Measurements from ENCODE around the gene PHYHD1.
A peak's percentile ranks its signal among the peaks of the same experiment; 100 is the strongest.

Gene PHYHD1

DNA sequence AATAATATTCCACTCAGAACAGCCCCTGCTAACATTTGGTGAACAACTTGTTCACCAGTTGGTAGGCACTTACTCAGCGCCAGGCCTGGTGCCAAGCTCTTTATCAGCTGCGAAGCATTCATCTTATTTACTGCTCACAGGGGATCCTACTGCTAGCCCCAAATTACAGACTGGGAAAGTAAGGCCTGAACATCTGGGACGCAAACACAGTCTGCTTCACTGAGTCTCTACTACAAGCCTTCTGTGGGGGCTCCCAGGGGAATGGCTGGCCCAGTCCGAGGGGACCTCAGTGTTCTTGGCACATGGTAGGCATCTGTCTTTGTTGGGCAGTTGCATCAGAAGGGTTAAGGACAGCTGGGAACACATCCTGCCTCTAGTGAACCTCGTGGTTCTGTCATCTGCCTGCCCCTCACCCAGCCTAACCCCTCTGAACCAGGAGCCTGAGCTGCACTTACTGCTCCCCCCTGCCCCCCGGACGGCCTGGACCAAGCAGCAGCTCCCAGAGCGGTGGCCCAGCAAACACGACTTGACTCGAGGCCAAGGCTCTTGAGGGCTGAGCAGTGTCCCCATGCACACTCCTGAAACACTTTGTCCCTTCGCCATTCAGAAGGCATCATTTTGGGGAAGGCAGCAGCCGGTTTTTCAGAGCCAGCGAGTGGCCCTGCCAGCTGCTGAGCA is at the start of gene PHYHD1:
PHYHD1 (plus strand) TSS at position 602 of the 678 bp plus-strand sequence. CDS start 1,342 bp downstream, outside the sequence.
- peak; percentile 74 for DNase-seq (ENCODE audit: low spot score)

DNA sequence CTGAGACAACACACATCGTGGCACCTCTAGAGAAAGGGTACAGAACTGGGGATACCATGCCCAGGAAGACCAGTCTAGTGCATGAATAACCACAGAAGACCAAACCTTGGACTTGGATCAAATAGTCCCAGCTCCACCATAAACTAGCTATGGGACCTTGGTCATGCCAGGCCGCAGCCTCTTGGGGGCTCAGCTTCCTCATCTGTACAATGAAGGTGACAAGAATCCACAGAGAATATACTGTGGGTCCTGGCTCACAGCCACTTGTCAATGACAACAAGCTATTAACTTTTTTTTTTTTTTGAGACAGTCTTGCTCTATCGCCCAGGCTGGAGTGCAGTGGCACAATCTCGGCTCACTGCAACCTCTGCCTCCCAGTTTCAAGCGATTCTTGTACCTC is 42.9 kb upstream of the PHYHD1 start:
- no peak for DNase-seq (ENCODE audit: low spot score)

DNA sequence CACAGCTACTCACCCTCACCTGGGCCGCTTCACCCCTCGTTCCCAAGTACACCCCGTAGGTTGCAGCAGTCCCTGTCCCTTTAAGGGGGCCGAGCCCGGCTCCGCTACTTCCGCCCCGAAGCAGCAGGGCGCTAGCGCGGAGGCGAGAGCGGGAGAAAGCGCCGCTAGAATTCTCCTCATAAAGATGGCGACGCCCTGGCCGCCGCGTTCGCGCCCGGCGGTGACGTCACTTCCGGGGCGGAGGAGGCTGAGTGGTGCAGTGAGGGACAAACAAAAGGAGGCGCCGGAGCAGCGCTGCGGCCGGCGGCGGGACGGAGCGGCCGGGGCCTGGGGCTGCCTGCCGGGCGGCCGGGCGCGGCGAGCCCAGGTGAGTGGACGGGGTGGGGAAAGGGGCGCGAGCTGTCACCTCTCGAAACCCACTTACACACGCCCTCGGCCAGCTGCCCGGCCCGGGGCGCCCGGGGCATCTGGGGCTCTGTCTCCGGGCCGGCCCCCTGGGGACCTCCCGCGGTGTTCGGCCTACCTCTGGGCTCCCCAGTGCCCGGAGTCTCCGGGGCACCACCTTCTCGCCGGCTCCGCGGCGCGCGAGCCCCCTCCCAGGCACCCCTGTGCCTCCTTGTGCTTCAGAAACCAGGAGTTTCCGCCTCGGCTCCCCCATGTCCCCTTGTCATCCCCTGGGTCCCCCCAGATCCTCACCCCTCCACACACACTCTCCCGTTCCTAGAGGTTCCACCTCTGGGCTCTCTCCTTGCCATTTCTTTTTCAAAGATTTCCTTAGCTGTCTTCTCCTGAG is 38.7 kb upstream of the PHYHD1 start, which contains the start of the genes KYAT1 and LRRC8A:
KYAT1 (minus strand) TSS at position 67 of the 793 bp plus-strand sequence. CDS start 36,545 bp downstream, outside the sequence.
LRRC8A (plus strand) TSS at position 250 of the 793 bp plus-strand sequence. CDS start 25,032 bp downstream, outside the sequence.
- peak; percentile 97 for DNase-seq (ENCODE audit: low spot score)

DNA sequence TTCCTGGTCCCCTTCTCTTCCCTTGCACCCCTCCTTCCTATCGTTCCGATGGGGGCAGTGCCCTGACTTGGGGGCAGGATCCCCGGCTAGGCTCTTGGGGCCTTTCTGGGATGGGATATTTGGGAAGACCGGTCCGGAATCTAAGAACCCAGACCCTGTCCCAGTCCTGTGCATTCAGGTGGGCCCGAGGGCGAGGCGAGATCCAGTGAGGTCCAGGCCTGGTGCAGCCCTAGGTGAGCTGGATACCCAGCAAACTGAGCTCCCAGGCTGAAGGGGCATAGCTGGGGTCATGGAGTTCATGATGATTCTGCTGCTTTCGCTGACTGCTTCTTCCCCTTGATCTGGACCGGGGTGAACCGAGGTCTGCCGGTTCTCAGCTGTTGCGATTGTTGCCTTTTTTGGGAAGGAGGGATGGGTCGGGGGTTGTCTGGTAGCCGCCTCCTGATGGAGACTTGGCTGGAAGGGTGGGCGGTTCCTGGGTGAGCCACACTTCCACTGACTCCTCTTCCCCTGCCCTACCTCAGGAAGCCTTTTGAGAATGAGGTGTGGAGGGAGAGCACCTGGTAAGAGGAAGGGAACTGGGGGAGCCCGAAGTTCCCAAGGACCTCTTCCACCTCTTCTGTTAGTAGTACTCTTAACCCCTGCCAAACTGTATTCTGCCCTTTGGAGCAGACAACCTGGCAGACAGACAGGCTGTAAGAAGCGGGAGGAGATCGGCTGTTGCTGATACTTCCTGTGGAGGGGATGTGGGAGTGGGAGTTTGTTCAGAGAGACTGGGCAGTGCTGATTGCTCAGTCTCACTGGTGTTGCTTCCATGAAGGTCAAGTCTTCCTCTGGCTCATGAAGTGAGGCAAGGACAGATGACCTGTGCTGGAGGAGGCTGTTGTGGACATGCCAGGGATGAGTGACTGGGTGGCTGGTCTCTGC is 37.8 kb upstream of the PHYHD1 start:
- no peak for DNase-seq (ENCODE audit: low spot score)

DNA sequence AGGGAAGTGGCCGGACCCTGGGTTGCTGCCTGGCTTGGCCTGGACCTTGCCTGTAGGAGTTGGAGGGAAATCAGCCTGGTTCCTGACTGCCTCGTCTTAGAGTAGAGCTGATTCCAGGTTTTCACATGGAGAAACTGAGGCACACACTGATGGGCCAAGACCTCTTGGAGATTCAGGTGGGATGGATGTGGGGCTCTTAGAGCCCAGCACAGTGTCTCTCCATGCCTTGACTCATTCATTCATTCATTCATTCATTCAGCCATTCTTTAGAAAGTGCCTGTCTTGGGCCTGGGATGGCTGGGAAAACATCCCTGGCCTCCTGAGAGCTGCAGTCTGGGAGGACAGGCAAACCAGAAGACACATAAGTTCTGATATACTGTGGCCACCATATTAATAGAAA is 36.6 kb upstream of the PHYHD1 start:
- no peak for DNase-seq (ENCODE audit: low spot score)

DNA sequence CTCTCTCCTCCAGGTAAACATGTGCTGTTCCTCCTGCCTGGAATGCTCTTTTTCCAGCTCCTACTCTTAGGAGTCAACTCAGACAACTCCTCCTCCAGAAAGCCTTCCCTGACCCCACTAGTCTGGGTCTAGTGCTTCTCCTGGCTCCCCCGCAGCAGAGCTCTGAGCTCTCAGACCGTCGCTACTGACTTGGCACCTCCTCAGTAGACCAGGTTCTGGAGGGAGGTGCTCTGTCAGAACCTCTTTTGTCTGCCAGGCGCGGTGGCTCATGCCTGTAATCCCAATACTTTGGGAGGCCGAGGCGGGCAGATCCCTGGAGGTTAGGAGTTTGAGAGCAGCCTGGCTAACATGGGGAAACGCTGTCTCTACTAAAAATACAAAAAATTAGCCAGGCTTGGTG is 35.4 kb upstream of the PHYHD1 start:
- DNase-seq (ENCODE audit: low spot score) = no peak

DNA sequence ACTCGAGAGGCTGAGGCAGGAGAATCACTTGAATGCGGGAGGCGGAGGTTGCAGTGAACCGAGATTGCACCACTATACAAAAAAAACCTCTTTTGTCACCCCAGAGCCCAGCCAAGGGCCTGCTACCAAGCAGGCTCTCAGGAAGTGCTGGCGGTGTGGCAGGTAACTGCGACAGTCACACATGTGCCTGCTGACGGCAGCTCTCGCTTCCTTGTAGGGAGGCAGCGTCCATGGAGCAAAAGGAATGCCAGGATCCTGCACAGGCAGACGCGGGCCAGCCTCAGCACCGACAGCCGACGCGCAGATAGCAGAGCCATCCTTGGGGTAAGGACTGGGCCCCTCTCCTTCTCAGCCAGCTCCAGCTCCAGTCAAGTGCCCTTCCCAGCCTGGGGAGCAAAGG is 35.0 kb upstream of the PHYHD1 start:
- no peak for DNase-seq (ENCODE audit: low spot score)

DNA sequence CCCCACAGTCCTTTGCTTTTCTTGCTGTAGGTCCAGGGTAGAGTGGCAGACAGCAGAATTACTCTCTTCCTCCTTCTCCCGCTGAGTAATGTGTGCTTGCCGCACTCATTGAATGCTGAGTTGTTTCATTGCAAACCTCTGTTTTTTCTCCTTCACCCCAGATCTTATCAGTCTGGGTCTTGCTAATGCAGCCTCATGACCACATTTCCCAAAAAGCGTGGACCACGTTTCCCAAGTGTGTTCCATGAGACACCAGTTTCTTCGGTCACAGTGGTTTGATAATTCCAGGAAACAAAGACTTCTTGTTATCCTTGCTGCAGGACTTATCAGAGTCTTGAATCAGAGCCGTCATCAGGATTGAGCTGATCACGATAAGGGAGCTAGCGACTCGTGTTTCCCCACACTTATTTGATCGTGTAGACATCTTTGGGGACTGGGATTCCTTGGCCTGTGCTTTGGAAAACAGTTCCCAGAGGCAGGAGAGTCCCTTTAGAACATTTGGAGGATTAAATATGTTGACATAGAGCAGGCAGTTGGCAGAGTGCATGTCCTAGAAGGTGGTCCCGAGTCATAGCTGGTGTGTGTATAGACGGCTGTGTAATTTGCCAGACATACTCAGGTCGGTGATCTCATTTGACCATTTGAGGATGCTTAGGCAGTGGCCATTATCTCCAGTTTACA is 34.4 kb upstream of the PHYHD1 start:
- no peak for DNase-seq (ENCODE audit: low spot score)

DNA sequence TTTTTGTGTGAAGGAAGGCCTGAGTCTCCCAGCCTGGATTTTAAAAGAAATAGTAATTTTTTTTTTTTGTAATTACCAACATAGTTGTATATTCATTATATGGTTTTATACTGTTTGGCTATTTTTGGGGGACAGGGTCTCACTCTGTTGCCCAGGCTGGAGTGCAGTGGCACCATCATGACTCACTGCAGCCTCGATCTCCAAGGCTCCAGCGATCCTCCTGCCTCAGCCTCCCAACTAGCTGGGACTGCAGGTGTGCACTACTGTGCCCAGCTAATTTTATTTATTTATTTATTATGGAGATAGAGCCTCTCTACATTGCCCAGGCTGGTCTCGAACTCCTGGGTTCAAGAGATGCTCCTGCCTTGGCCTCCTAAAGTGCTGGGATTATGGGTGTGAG is 33.7 kb upstream of the PHYHD1 start:
- DNase-seq (ENCODE audit: low spot score) = no peak

DNA sequence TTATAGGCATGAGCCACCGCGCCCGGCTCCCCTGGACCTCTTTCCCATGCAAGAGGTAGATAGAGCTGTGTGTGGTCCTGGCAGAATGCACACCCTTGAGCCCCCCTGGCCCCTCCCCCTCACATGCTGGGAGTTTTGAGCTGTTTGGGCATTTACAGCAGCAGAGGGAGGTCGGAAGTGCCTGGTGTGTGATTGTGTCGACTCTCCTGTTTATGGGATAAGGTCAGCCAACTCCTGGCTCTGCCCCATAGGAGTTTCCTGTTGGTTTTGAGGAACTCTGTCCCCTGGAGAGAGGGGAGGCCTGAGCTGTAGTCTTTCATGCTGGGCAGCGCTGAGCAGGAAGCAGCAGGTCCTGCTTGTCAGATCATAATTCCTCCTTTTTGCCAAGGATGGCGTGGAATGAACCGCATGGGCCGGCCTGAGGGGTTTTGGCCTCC is 32.9 kb upstream of the PHYHD1 start:
- DNase-seq (ENCODE audit: low spot score) = no peak

DNA sequence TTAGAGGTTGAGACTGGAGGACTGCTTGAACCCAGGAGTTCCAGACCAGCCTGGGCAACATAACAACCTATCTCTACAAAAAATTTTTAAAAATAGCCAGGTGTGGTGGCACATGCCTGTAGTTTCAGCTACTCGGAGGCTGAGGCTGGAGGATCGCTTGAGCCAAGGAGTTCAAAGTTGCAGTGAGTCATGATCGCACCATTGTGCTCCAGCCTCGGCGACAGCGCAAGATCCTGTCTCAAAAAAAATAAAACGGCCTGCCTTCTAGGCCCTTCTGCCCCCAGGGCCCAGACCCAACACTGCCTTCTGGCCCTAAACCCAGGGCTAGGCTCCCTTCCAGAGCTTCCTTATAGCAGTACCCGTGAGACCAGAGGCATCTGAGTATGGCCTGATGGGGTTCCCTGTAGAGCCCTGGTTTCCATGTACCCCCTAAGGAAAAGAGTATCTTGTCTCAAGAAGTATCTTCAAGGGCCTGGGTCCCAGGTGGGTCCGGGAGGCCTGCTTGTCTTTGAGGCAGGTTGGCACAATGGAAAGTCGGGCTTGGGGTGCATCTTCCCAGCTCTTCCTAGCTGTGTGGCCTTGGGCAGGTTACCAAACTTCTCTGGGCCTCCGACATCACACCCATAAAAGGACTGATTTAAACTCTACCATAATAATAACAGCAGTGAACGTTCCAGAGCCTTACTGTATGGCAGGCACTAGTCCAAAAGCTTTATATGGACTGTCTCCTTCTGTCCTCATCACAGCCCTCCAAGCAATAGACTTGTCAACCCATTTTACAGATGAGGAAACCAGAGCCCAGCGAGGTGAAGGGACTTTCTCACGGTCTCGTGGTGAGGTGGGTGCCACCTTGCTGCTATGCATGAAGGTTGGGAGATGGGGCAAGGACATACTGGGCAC is 29.2 kb upstream of the PHYHD1 start:
- DNase-seq (ENCODE audit: low spot score) = no peak

DNA sequence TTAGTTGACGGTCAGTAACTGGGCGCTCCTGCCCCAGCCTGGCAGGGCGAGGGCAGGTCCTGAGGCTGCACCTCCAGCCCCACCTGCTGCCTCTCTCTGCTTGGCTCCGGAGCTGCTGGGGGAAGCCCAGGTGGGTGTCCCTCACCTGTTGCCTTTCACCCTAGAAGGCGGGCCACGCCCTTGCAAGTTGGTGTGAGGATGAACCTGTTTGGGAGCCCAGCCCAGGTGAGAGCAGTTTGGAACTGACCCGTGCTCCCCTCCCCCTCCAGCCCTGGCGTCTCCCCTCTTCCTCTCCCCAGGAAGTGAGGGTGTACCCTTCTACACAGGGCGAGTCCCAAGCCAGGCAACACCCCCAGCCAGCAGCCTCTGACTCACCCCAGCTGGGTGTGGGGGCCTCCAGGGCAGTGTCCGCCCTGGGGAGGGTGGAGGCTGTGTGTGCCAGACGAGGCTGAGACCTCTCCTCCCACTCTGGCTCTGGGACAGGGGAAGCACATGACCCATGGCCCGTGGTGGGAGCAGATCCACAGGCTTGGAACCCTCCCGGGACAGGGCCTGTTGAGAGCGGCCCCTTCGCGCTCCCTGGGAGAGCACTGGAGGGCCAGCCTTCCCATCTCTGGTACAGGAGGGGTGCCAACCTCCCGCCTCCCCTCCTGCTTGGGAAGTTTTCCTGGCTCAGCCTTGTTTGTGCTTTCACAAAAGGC is 28.4 kb upstream of the PHYHD1 start:
- peak; percentile 90 for DNase-seq (ENCODE audit: low spot score)

DNA sequence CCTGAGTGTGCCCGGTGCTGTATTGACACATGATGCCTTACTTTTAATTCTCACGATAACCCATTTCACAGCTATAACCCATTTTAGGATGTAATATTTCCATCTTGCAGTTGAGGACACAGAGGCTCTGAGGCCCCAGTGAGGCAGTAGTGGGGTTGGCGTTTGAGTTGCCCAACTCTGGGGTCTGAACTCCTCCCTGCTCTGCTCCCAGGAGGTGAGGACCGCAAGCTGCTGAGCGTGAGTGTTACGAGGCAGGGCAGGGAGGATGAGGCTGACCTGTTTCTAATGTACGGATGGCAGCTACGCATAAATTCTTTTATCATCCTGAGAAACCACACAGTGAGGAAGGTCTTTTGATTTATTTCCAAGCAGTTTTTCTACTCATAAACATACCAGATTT is 27.4 kb upstream of the PHYHD1 start:
- no peak for DNase-seq (ENCODE audit: low spot score)

DNA sequence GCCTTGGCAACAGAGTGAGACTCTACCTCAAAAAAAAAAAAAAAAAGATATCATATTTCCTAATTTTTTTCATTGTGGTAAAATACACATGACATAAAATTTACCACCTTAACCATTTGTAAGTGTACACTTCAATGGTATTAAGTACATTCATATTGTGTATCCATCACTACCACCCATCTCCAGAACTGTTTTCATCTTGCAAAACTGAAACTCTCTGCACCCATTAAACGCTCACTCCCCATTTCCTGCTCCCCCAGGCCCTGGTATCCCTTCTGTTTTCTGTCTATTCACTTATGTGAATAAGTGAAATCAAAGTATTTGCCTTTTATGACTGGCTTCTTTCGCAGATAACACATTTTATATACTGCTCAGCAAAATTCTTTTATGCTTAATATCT is 26.0 kb upstream of the PHYHD1 start:
- no peak for DNase-seq (ENCODE audit: low spot score)

DNA sequence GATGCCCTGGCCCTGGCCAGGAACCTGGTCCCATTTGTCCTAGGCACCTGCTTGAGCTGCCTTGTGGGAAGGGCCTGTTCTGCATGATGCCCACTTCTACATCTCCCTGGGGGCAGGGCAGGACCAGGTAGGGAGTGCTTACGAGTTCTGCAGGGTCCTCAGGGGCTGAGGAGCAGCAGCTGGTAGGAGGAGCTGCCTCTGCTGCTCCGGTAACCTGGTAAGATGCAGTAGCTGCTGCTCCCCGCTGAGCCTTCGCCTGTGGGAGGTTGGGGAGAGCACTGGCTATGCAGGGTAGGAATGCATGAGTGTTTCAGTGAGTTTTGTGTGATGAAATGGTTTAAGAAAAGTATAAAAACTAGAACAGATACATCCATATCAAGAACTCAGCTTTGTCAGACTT is 25.2 kb upstream of the PHYHD1 start:
- DNase-seq (ENCODE audit: low spot score) = no peak

DNA sequence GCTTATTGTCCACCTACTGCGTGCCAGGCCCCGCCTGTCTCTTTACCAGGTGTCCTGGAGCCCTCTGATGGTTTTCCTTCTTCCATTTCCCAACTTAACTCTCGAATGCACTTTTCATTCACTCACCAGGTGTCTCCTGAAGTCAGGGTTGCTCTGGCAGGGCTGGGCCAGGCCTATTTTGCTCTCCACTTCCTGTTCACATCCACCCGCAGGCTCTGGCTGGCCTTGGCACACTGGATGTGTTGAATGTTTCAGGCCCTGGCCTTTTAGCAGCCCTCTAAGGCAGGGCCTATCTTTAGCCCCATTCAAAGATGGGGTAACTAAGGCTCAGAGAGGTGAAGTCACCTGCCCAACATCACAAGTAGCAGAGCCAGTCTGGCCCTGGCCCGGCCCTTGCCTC is 22.4 kb upstream of the PHYHD1 start:
- DNase-seq (ENCODE audit: low spot score) = no peak

DNA sequence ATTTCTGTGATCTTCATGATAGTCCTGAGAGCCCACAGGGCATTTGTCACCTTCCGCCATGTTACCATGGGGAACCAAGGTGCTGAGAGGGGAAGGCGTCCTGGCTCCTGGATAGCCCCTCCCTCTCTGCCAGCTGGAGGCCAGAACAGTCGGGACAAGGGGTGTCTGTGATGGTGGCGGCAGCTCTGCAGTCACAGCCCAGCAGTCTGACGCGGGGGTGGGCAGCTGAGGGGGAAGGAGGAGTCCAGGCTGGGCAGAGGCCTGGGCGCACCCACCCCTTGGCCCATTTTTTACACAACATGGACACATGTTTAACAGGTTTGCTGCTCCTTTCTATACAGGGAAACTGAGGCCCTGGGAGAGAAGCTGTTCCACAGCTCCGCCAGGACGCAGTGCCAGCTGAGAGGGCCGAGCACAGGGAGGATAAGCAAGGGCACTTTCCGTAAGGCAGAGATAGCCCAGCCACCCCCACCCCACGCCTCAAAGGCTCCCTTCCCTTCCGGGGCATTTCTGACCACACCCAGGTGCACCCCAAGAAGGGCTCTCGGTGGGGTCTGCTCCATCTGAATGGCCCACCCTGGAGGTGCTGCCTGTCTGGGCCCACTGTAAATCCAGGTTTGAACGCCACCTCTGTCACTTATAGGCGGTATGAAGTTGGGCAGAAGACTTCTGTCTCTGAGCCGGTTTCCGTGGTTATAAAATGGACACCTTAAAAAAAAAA is 21.8 kb upstream of the PHYHD1 start:
- DNase-seq (ENCODE audit: low spot score) = no peak

DNA sequence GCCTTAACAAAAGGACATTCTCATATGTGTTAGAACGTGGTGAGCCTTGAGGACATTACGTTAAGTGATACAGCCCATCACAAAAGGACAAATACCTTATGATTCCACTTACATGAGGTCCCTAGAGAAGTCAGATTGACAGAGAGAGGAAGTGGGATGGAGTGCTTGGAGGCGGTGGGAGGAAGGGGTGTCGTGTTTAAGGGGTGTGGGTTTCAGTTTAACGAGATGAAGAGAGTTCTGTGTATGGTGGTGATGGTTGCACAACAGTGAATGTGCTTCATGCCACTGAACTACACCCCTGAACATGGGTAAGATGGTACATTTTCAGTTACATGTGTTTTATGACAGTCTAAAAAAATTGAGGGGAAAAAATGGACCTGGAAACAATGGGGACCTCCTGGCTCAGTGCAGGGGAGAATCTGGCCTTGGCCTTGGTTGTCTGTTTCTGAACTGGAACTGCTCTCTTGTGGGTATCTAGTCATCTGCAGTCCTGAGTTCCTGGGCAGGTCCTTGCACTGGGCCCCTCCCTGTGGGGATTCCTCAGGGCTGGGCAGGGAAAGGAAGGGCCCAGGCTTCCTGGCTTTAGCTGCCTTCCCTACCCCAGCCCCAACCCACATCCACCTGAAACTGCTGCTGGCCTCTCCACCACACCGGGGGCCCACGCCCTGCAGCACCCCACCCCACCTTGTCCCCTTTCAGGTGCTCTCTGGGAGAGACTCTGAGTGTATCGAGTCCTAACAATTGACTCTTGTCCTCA is 21.0 kb upstream of the PHYHD1 start:
- DNase-seq (ENCODE audit: low spot score) = no peak
